ENCODE results near the gene CAMK2N2.

DNA sequence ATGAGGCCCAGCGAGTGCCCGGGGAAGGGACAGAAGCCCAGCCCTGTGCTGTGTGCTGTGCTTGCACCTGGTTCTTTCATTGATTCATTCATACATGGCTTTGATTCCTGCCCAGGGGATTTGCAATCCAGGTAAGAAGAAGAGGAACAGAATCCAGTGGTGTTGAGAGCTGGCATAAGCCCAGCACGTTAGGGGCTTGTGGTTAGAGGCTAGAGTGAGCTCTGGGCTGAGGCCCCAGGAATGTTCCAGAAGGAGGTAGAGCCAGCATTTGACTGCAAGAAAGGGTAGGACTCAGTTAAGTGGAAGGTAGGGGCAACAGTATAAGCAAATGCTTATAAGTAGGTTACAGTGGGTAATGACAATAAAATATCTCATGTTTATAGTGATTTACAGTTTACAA, 29.7 kb downstream of the CAMK2N2 start:
- no peak for TF ChIP-seq POLR2A (IDR thresholded peaks at IDR 0.05)
- TF ChIP-seq, protein P1, sequence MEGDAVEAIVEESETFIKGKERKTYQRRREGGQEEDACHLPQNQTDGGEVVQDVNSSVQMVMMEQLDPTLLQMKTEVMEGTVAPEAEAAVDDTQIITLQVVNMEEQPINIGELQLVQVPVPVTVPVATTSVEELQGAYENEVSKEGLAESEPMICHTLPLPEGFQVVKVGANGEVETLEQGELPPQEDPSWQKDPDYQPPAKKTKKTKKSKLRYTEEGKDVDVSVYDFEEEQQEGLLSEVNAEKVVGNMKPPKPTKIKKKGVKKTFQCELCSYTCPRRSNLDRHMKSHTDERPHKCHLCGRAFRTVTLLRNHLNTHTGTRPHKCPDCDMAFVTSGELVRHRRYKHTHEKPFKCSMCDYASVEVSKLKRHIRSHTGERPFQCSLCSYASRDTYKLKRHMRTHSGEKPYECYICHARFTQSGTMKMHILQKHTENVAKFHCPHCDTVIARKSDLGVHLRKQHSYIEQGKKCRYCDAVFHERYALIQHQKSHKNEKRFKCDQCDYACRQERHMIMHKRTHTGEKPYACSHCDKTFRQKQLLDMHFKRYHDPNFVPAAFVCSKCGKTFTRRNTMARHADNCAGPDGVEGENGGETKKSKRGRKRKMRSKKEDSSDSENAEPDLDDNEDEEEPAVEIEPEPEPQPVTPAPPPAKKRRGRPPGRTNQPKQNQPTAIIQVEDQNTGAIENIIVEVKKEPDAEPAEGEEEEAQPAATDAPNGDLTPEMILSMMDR (IDR thresholded peaks at IDR 0.05), result no peak
